ENCODE results near the gene ZDHHC14. TPM values are rescaled to one million over a fixed set of nuclear protein-coding genes. Genes with fewer than 3 reads are reported as not detected.
A peak's percentile ranks its signal among the peaks of the same experiment; 100 is the strongest.

Gene ZDHHC14
- total RNA-seq, 1 experiment from 2014 or later: 17.3 TPM

- BruUV-seq (replicated peaks): no TSS peak
- Mint-ChIP-seq H3K36me3 (ENCODE audit: insufficient read depth, unreplicated experiment) (peaks cover 4% of the 10 kb centered on the region), H3K4me1 (ENCODE audit: low read depth, unreplicated experiment) (peaks cover 21% of the 10 kb centered on the region), H3K4me3 (ENCODE audit: low read depth, unreplicated experiment) (no peak overlapping the region), H3K27ac (ENCODE audit: unreplicated experiment) (no peak overlapping the region), H3K9me3 (ENCODE audit: low read depth, unreplicated experiment) (no peaks in the 10 kb centered on the region), H3K27me3 (ENCODE audit: unreplicated experiment) (no peaks in the 10 kb centered on the region)
- peak; percentile 26 for DNase-seq
- CTCF ChIA-PET: no interaction called here
- TF ChIP-seq CTCF (IDR thresholded peaks at IDR 0.05; ENCODE audit: unreplicated experiment): no peak
- intact Hi-C loops (cut with micrococcal nuclease; ENCODE audit: unreplicated experiment): no loop called here
Observed at GRCh38 chr6:157514659-157515496, 133.9 kb downstream of the ZDHHC14 start.

- intact Hi-C loops (cut with micrococcal nuclease; ENCODE audit: unreplicated experiment): loop anchor here (2.0 kb wide), 1 partner anchor 16 kb away; no protein-coding TSS in a partner anchor
- Mint-ChIP-seq H3K27ac (ENCODE audit: unreplicated experiment) (no peak overlapping the region), H3K4me3 (ENCODE audit: low read depth, unreplicated experiment) (no peak overlapping the region), H3K27me3 (ENCODE audit: unreplicated experiment) (no peaks in the 10 kb centered on the region), H3K4me1 (ENCODE audit: low read depth, unreplicated experiment) (peaks cover 21% of the 10 kb centered on the region), H3K36me3 (ENCODE audit: insufficient read depth, unreplicated experiment) (no peaks in the 10 kb centered on the region), H3K9me3 (ENCODE audit: low read depth, unreplicated experiment) (no peaks in the 10 kb centered on the region)
- no peak for DNase-seq
- TF ChIP-seq CTCF (IDR thresholded peaks at IDR 0.05; ENCODE audit: unreplicated experiment): no peak
- BruUV-seq (replicated peaks): no TSS peak
- CTCF ChIA-PET: no interaction called here
Observed at GRCh38 chr6:157516319-157517026, 135.5 kb downstream of the ZDHHC14 start.

- intact Hi-C loops (cut with micrococcal nuclease; ENCODE audit: unreplicated experiment): loop anchor here (2.0 kb wide), 1 partner anchor 17 kb away; no protein-coding TSS in a partner anchor
- no TSS peak for BruUV-seq (replicated peaks)
- H3K36me3 Mint-ChIP-seq (ENCODE audit: insufficient read depth, unreplicated experiment): no peaks in the 10 kb centered on the region
- no peak overlapping the region for H3K4me3 Mint-ChIP-seq (ENCODE audit: low read depth, unreplicated experiment)
- TF ChIP-seq CTCF (IDR thresholded peaks at IDR 0.05; ENCODE audit: unreplicated experiment): no peak
- H3K27me3 Mint-ChIP-seq (ENCODE audit: unreplicated experiment): no peaks in the 10 kb centered on the region
- no peak for DNase-seq
- CTCF ChIA-PET: no interaction called here
- no peaks in the 10 kb centered on the region for H3K9me3 Mint-ChIP-seq (ENCODE audit: low read depth, unreplicated experiment)
- peaks cover 21% of the 10 kb centered on the region for H3K4me1 Mint-ChIP-seq (ENCODE audit: low read depth, unreplicated experiment)
- H3K27ac Mint-ChIP-seq (ENCODE audit: unreplicated experiment): no peak overlapping the region
Observed at GRCh38 chr6:157517601-157518359, 136.8 kb downstream of the ZDHHC14 start.

- CTCF ChIA-PET: no interaction called here
- no peak for TF ChIP-seq CTCF (IDR thresholded peaks at IDR 0.05; ENCODE audit: unreplicated experiment)
- no peaks in the 10 kb centered on the region for H3K36me3 Mint-ChIP-seq (ENCODE audit: insufficient read depth, unreplicated experiment)
- no peaks in the 10 kb centered on the region for H3K9me3 Mint-ChIP-seq (ENCODE audit: low read depth, unreplicated experiment)
- intact Hi-C loops (cut with micrococcal nuclease; ENCODE audit: unreplicated experiment): no loop called here
- no peaks in the 10 kb centered on the region for H3K27me3 Mint-ChIP-seq (ENCODE audit: unreplicated experiment)
- DNase-seq: no peak
- no peak overlapping the region for H3K27ac Mint-ChIP-seq (ENCODE audit: unreplicated experiment)
- no TSS peak for BruUV-seq (replicated peaks)
- H3K4me3 Mint-ChIP-seq (ENCODE audit: low read depth, unreplicated experiment): no peak overlapping the region
- peaks cover 21% of the 10 kb centered on the region for H3K4me1 Mint-ChIP-seq (ENCODE audit: low read depth, unreplicated experiment)
Observed at GRCh38 chr6:157518397-157519250, 137.6 kb downstream of the ZDHHC14 start.

All from Calu3 (cell line).